ENCODE results near the gene TGFB3.
"Not testable (repeated sequence)": the region's sequence is repeated elsewhere in the genome, so short reads cannot be mapped to it uniquely, and the experiment has no call there.

TGFB3 gene

DNA sequence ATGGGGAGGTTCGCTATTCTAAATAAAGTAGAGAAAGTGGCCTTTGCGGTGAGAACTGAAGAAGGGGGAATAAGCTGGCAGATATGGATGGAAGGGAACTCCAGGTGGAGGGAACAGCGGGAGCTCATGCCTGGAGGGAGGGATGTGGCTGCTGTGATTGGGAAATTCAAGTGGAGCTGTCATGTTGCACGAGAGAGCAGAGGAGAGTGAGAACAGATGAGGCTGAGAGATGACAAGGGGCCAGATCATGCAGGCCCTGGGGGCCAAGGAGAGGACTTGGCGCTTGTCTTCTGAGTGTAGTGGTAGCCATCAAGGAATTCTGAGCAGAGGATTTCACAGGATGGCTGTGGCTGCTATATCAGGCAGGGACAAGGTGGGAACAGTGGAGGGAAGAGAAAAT lies 35.0 kb downstream of the TGFB3 start:
- FAIRE-seq, result no peak

DNA sequence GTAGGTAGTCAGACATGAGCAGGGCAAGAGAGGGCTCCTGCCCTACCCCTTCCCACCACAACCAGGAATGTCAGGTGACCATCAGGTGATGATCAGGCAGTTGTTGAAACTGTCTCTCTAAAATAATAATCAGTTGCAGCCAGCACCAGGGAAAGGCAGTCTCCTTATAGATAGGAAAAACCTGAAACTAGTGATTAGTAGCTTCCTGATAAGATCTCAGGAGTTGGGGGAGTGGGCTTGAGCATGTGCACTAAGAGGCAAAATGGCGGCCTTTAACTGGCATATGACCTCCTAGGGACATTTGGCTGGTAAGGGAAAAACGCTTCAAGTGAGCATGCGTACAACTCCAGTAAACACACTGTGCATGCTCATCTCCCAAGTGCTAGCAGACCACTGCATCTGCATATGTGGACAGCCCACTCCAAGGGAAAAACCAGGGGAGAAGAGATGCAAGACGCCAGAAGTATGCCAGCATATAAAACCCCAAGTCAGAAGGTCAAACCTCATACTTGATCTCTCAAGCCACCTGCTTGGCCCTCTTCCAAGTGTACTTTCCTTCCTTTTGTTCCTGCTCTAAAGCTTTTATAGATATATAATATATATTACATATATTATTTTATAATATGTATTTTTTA lies 37.1 kb downstream of the TGFB3 start:
- FAIRE-seq, result no peak

DNA sequence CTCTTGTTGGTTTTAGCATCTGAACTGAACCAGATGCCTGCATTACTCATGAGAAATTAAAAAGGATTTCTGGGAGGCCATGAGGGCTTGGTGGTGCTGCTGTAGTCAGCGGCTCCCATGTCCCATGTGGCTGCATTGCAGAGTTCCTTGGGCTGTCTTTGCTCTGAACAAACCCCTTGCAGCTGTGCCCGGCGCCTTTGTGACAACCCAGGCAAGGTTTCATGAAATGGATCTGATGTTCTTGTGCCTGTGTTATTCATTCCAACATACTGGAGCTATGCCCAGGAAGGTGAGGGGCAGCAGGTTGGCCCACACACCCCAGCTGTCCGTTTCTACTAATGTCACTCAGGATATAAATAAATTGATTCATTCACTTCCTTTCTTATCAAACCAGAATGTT lies 40.8 kb downstream of the TGFB3 start:
- FAIRE-seq, result no peak

DNA sequence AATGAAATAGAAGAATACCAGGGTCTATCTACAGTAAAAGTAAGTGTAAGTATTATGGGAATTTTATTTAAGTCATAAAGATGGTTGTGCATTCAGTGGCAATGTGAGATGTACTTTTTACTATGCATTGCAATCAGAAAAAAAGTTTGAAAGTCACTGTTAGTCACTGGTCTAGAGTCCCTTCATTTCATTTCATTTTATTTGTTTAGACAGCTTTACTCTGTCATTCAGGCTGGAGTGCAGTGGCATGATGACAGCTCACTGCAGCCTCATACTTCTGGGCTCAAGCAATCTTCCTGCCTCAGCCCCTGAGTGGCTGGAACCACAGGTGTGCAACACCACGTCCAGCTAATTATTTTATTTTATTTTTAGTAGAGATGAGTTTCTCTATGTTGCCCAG lies 42.6 kb downstream of the TGFB3 start:
- FAIRE-seq, result no peak

DNA sequence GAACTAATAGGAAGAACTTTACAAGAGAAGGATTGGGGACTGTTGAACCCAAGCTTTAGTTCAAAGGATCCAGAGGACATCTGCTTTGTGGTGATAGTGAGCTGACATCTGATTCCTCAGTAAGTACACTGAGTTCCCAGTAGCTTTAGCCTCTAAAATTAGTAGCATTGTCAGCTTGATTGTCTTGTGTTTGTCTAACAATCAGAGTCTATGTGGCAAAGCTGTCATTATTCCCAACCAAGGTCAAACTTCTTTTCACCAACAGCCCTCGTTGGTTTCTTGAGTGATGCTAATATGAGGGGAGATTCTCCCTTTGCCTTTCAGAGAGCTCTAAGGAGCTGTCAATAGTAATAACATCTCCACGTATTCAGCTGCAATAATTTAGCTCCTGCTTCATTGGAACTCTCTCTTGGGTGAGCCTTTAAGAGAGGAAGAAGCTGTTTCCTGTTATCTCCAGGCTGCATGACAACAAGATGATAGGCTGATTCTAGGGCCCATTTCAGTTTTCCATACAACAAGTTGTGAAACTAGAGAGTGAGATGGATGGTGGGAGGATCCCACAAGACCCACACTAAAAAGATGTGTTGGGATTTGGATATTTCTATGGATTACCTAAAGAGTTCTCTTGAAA lies 46.7 kb downstream of the TGFB3 start:
- FAIRE-seq, result no peak

DNA sequence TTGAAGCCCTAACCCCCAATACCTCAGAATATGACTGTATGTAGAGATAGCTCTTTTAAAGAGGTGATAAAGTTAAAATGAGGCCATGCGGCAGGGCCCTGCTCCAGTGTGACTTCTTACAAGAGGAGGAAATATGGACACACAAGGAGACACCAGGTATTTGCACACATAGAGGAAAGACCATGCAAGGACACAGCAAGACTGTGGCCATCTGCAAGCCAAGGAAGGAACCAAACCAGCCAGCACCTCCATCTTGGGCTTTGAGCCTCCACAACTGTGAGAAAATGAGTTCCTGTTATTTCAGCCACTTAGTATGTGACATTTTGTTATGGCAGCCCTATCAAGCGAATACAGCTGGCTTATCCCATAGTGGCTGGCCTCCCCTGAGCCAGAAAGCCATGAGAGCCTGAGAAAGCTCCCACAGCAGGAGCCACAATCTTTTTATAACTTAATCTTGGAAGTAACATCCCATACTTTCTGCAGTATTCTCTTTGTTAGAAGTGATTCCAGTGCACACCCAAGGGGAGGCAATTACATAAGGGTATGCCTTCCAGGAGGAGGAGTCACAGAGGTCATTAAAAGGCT lies 48.0 kb downstream of the TGFB3 start:
- FAIRE-seq, result no peak

DNA sequence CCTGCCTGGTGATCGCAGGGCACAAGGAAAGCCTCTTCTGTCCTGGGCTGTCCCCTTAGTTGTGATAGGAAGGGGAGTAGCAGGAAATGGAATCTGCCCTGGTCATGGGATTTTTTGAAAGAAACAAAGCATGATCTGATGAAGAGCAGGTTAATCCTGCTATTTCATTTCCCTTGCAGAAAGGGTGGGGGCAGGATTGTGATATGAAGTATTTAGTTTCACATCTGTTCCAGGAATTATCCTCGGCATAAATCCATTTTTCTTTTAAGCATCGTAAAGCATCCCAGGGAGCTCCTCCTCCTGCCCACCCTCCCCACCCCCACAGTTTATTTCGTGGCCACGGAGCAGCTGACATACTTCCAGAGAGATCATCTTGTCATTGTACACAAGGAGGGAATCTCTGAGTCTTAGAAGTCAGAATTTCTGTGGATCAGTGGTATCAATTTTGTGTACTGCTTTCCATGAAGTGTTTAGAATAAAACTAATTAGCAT lies 53.1 kb downstream of the TGFB3 start:
- no peak for FAIRE-seq

DNA sequence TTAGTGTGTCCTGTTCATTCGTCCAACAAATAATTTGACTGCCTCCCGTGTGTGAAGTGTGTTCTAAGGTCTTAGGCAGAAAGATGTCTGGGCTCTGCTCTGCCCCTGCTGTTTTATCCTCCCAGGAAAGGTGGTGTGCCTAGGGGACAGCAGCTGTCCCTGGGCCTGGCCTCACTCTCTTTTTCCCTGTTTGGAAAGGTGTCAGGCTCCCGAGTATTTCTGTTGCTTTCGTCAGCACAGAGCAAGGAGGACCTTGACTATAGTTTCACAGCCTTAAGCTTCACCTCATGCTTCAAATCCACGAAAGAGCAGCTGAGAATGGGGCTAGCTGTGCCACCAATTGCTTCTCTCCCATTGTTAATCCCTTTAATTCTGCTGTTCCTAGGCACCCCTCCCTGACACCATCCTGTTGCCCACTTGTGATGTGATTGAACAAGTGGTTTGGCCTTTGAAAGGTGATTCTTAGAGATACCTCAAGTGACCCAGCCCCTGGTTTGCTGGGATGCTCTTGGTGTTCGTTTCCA lies 54.2 kb downstream of the TGFB3 start:
- no peak for FAIRE-seq

DNA sequence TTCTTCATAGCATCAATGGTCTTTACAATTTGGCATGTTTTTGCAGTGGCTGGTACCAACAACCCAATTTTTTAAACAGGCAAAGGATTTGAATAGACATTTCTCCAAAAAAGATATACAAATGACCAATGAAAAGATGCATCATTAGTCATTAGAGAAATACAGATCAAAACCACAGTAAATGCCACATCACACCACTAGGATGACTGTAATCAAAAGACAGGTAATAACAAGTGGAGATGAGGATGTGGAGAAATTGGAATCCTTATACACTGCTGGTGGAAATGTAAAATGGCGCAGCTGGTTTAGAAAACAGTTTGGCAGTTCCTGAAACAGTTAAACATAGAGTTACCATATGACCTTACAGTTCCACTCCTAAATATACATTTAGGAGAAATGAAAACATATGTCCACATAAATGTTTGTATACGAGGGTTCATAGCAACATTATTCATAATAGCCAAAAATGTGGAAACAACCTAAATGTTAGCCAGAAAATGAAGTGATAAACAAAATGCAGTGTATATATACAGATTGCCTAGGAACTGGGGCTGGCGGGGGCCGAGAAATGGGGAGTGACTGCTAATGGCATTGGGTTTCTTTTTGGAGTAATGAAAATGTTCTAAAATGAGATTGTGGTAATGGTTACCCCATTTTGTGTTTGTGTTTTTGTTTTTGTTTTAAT lies 55.2 kb downstream of the TGFB3 start:
- no peak for FAIRE-seq

DNA sequence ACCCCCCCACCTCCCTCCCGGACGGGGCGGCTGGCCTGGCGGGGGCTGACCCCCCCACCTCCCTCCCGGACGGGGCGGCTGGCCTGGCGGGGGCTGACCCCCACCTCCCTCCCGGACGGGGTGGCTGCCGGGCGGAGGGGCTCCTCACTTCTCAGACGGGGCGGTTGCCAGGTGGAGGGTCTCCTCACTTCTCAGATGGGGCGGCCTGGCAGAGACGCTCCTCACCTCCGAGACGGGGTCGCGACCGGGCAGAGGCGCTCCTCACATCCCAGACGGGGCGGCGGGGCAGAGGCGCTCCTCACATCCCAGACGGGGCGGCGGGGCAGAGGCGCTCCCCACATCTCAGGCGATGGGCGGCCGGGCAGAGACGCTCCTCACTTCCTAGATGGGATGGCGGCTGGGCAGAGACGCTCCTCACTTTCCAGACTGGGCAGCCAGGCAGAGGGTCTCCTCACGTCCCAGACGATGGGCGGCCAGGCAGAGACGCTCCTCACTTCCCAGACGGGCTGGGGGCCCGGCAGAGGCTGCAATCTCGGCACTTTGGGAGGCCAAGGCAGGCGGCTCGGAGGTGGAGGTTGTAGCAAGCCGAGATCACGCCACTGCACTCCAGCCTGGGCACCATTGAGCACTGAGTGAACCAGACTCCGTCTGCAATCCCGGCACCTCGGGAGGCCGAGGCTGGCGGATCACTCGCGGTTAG lies 56.5 kb downstream of the TGFB3 start:
- not testable (repeated sequence) for FAIRE-seq

DNA sequence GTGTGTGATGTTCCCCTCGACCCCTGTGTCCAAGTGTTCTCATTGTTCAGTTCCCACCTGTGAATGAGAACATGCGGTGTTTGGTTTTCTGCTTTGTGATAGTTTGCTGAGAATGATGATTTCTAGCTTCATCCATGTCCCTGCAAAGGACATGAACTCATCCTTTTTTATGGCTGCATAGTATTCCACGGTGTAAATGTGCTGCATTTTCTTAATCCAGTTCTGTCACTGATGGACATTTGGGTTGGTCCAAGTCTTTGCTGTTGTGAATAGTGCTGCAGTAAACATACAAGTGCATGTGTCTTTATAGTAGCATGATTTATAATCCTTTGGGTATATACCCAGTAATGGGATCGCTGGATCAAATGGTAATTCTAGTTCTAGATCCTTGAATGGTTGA lies 61.4 kb downstream of the TGFB3 start:
- FAIRE-seq, result not testable (repeated sequence)

DNA sequence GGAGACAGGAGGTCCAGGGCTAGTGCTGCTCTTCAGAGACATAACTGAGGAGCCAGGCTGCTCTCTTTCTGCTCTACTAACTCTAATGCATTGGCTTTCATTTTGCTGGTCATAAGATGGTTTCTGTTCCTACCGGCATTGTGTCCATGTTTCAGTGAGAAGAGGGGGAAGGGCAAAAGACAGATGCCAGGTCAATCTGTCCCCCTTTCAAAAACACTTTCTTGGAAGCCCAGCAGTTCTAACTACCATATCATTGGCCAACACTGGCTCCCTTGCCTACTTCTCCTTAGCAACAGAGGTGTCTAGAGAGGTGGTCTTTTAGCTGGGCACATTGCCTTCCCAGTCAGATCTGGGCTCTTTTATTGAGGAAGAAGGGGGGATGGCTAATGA lies 63.9 kb downstream of the TGFB3 start:
- no peak for FAIRE-seq

DNA sequence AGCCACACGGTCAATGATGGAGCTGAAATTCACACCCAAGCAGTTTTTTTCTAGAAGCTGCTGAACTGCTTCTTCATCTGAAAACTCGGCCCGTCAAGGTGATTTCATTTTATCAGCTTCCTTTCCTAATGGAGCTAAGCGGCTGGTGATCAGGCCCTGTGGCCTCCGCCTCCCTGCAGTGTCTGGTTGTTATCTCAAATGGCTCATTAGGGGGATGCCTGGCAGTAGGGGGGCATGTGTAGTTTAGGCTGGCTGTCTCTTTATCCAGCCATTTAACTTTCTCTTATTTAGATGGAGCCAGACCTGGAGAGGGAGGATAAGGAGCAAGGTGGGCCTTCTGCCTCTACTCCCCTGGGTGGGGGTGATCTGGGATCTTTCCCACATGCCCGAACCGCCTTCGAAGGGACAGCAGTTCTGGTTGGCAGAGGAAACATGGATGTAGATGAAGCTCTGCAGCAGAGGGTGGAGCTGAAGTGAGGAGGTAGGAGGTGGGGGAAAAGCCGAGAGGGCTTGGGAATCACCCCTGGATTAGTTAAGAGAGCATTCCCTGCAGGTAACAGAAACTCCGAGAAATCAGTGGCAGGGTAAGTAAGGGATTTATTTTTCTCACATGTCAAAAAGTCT lies 64.4 kb downstream of the TGFB3 start:
- FAIRE-seq, result no peak

DNA sequence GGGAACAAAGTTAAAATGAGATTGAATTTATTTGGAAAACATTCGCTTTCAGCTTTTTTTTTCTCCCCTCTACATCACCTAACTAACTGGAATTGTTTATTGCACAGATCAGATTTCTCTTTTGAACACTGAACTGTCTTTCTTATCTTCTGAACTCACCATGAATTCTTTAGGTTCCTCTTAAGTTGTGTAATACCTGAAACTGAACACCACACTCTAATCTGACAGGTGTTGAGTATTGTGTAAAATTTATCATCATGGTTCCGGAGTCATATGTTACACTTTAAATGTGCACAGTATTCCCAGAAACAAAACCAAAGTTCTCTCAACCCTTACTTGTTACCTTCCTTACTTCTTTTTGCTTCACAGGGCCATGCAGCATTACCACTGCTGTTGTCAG lies 66.8 kb downstream of the TGFB3 start:
- FAIRE-seq, result no peak

DNA sequence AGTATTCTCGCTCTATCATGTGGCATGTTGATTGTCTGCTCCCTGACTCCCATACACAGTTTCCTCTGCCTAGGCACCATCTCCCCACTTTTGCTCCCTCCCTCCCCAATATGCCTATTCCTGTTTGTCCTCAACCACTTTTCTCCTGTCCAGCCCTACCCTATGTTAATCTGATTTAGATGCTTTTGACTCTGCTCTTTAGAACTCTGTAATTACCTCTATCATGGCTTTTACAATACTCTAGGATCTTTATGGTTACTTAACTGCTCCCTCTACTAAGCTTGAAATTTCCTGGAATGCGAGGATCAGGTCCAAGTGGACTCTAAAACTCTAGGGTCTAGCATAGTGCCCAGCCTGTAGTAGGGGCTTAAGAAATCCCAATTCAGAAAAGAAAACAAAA lies 68.6 kb downstream of the TGFB3 start:
- no peak for FAIRE-seq

DNA sequence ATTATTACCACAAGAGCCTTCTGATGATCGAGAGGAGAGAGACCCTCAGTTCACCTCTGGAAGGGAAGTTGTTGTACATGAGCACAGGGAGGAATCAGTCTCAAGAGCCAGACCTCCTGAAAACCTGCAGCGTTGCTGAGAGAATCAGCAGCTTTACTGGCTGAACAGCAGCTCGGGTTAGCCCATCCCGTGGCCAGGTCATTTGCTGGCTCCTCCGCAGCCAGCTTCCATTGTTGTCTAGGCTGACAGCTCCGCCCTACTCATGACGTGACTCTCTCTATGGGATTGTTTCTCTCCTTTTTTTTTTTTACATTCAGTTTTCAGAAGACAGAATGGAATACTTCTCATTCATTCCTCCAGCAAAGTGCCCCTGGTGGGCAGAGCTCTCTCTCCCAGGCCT lies 69.9 kb downstream of the TGFB3 start:
- FAIRE-seq, result no peak

DNA sequence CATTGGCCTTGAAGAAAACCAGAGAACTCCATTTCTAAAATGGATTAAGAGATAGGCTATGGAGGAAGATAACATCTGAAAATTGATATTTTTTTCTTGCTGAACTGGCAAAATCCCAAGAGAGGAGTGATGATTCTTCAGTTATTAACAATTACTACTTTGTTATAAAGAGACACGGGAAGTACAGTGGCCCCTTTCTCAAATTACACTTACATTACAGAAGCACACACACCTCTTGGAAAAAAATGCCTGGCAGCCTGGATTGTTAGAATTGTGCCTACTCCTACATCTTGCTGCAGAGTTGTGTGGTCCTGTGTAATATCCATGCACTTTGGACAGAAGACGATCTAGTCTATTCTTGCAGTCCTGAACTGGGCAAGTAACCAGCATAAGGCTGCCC lies 71.7 kb downstream of the TGFB3 start:
- FAIRE-seq, result no peak

DNA sequence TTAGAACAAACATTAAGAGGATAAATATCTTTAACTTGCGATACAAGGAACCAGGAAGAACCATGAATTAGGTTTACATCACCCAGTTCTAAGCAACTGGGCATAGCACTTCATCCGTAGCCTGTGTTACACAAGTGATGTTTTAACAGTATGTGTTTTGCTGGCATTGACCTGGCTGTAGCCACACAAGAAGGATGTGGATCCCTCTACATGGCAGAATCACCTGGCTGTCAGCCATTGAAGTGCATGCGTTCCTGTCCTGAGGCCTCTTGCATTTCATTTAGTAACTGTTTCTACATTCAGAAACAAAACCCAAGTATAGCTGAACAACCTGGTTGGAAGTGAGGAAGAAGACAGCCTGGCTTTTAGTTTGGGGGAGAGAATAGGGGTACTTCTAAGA lies 72.2 kb downstream of the TGFB3 start:
- FAIRE-seq, result no peak

Data from G401.6 (cell line).